C4-2B (cell line): Measurements from ENCODE around the gene CD44.

Experiments
- ZFX ChIP-seq: fragments of 450-650 bp; IDR thresholded peaks from 2 replicates; pipeline ENCODE4 v1.6.1; 2017
- TF ChIP-seq, protein P1 (sequence below): fragments of 450-650 bp; conservative IDR thresholded peaks from 2 replicates; pipeline ENCODE4 v1.5.1; 2017; ENCODE audit warnings: mild to moderate bottlenecking

DNA sequence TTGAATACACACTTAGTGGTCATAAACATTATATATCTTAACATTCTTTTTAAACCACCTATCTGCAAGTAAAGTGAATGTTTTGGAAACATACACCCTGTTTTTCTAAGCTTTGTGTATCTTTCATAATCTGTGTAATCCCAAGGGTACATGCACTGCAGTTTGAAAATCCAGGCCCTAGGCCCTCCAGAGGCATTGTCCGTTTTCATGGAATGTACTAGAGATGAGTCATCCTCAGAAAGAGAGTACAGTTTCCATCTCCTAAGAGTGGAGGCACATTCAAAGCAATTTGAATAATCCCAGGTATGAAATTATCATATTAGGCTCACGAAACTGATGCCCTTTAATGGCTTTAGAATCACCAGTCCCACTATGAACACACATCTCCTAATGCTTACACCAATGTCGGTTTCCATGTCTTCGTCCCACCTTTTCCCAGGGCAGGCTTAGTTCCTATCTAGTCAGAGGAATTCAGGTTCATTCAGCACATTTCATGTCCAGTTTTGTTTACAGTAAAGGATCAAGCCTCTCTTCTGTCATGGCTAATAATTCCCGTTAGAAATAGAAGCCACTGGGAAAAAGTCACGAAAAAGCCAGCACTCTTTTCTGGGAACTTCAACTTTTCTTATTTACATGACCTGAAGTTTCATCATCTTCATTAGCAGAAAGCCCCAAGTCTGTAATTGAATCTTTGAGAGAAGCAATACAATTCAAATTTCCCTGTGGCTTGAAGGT lies 39.5 kb upstream of the CD44 start:
- TF ChIP-seq, protein P1, sequence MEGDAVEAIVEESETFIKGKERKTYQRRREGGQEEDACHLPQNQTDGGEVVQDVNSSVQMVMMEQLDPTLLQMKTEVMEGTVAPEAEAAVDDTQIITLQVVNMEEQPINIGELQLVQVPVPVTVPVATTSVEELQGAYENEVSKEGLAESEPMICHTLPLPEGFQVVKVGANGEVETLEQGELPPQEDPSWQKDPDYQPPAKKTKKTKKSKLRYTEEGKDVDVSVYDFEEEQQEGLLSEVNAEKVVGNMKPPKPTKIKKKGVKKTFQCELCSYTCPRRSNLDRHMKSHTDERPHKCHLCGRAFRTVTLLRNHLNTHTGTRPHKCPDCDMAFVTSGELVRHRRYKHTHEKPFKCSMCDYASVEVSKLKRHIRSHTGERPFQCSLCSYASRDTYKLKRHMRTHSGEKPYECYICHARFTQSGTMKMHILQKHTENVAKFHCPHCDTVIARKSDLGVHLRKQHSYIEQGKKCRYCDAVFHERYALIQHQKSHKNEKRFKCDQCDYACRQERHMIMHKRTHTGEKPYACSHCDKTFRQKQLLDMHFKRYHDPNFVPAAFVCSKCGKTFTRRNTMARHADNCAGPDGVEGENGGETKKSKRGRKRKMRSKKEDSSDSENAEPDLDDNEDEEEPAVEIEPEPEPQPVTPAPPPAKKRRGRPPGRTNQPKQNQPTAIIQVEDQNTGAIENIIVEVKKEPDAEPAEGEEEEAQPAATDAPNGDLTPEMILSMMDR = no peak
- no peak for TF ChIP-seq ZFX
